SK-N-SH (cell line): ENCODE data around the gene HSPG2.

Source experiments
- CTCF ChIP-seq: fragments of 200-600 bp; sonication (generic); IDR thresholded peaks from 2 replicates; pipeline ENCODE4 v1.6.1; 2017; ENCODE audit warnings: antibody characterized with exemption, mild to moderate bottlenecking, moderate library complexity
- EP300 ChIP-seq, 2 experiments: IDR thresholded peaks; 2 replicates each; pipeline versions ENCODE4 v1.4.0 to v1.6.1; 2012; ENCODE audit warnings: borderline replicate concordance in 1 of 2, low read depth in 1 of 2, low read length in 1 of 2
- EZH2phosphoT487 ChIP-seq: fragments of 200-600 bp; sonication (generic); IDR thresholded peaks from 2 replicates; pipeline ENCODE4 v1.6.1; 2017; ENCODE audit warnings: low read depth, mixed run types, mild to moderate bottlenecking, antibody characterized with exemption, moderate library complexity, borderline replicate concordance
- GABPA ChIP-seq: IDR thresholded peaks from 2 replicates; pipeline ENCODE4 v1.4.0; 2012; ENCODE audit warnings: low read depth, mild to moderate bottlenecking
- RAD21 ChIP-seq: IDR thresholded peaks from 2 replicates; pipeline ENCODE4 v1.6.1; 2012; ENCODE audit warnings: mild to moderate bottlenecking, low read length
- USF2 ChIP-seq: fragments of 150-350 bp; IDR thresholded peaks from 2 replicates; pipeline ENCODE4 v1.6.1; 2017; ENCODE audit warnings: antibody characterized with exemption, low read length, low read depth, borderline replicate concordance

- no peak for TF ChIP-seq CTCF
- TF ChIP-seq GABPA = no peak
- TF ChIP-seq EP300 (IDR thresholded peaks at IDR 0.05; ENCODE audit: borderline replicate concordance in 1 of 2, low read depth in 1 of 2, low read length in 1 of 2) = no peak
- TF ChIP-seq USF2 = no peak
- TF ChIP-seq RAD21 = no peak
- no peak for TF ChIP-seq EZH2phosphoT487
Observed at GRCh38 chr1:21842606-21843162, 94.4 kb downstream of the HSPG2 start.
